AG10803 (cell line): ENCODE measurements around the gene ZBED1.
"Not testable (repeated sequence)": the region's sequence is repeated elsewhere in the genome, so short reads cannot be mapped to it uniquely, and the experiment has no call there.

ENCODE experiments used
- DNase-seq: peaks from one replicate; pipeline ENCODE4 v3.0.0; 2010; ENCODE audit warnings: low read depth
- H3K4me3 ChIP-seq: 2 replicates; pipeline ENCODE4 v1.5.1; 2011; ENCODE audit warnings: mild to moderate bottlenecking, low read length, control low read depth
- TF ChIP-seq, protein P1 (sequence below): conservative IDR thresholded peaks from 2 replicates; pipeline ENCODE4 v1.5.1; 2011; ENCODE audit warnings: mild to moderate bottlenecking, low read length, control low read depth, inconsistent platforms

The ZBED1 gene

DNA sequence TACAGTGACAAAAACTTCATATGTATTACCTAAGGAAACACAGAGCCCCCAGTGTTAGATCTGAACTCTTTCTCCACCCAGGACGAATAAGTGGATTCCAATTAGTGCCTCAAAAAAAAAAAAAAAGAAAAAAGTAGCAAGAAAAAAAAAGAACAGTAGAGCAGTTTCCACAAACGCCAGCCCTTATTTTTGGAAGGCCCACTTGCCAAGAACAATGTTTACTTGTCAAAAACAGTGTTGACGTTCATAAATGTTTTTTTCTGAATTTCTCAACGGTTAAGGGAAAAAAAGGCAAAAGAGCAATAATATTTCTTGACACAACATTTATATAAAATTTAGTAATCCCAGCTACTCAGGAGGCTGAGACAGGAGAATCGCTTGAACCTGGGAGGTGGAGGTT is 38.7 kb downstream of the ZBED1 start:
- TF ChIP-seq, protein P1, sequence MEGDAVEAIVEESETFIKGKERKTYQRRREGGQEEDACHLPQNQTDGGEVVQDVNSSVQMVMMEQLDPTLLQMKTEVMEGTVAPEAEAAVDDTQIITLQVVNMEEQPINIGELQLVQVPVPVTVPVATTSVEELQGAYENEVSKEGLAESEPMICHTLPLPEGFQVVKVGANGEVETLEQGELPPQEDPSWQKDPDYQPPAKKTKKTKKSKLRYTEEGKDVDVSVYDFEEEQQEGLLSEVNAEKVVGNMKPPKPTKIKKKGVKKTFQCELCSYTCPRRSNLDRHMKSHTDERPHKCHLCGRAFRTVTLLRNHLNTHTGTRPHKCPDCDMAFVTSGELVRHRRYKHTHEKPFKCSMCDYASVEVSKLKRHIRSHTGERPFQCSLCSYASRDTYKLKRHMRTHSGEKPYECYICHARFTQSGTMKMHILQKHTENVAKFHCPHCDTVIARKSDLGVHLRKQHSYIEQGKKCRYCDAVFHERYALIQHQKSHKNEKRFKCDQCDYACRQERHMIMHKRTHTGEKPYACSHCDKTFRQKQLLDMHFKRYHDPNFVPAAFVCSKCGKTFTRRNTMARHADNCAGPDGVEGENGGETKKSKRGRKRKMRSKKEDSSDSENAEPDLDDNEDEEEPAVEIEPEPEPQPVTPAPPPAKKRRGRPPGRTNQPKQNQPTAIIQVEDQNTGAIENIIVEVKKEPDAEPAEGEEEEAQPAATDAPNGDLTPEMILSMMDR = no peak
- no peak overlapping the region for H3K4me3 ChIP-seq
- DNase-seq = no peak

DNA sequence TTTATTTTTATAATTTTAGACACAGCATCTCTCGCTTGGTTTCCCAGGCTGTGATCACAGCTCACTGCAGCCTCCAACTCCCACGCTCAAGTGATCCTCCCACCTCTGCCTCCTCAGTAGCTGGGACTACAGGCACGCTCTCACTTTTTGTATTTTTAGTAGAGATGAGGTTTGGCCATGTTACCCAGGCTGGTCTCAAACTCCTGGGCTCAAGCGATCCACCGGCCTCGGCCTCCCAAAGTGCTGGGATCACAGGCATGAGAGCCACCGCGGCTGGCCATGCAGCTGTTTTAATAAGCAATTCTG is 39.1 kb downstream of the ZBED1 start:
- DNase-seq = no peak
- no peak overlapping the region for H3K4me3 ChIP-seq
- TF ChIP-seq, protein P1 = no peak

DNA sequence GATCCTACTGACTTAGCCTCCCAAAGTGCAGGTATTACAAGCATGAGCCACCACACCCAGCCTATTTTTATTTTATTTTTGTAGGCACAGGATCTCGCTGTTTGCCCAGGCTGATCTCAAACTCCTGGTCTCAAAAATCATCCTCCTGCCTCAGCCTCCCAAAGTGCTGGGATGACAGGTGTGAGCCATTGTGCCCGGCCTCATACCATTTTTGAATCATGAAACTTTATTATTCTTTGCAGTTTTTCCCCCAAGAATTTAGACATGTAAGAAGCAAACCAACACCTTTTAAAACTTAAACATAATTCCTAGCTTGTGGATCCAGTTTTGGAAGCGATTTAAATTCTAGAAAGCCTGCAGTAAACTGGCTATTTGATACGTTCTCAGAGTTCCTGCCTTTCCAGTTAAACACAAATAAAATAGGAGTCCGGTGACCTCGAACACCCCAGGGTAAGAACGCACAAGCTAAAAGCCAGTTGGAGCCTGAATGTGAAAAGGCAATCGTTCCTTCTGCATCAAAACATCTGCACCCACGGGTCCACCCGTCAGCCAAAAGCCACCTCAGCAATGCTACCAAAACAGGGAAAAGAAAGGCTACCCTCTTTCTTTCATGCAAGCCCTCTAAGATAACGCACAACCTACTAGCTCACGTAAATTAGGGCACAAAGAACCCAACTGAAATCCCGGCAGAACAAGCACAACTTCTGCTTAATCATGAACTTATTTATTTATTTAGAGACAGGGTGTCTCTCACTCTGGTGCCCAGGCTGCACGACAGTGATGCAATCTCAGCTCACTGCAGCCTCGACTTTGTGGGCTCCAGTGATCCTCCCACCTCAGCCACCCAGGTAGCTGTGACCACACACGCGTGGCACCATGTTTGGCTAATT is 39.7 kb downstream of the ZBED1 start:
- H3K4me3 ChIP-seq = not testable (repeated sequence)

GRCh38 chrX:2460048-2460447 is 40.7 kb downstream of the ZBED1 start:
- not testable (repeated sequence) for H3K4me3 ChIP-seq, DNase-seq

More for the DNA sequence above, 39.7 kb downstream of the ZBED1 start:
- not testable (repeated sequence) for DNase-seq

GRCh38 chrX:2458309-2458708 is 42.5 kb downstream of the ZBED1 start:
- TF ChIP-seq, protein P1 = no peak
- no peak overlapping the region for H3K4me3 ChIP-seq
- DNase-seq = no peak

- TF ChIP-seq, protein P1 = no peak
- no peak for DNase-seq
- H3K4me3 ChIP-seq = no peak overlapping the region
Observed at GRCh38 chrX:2457289-2458133, 43.3 kb downstream of the ZBED1 start.

- not testable (repeated sequence) for H3K4me3 ChIP-seq, DNase-seq
Observed at GRCh38 chrX:2456091-2456490, 44.7 kb downstream of the ZBED1 start.

DNA sequence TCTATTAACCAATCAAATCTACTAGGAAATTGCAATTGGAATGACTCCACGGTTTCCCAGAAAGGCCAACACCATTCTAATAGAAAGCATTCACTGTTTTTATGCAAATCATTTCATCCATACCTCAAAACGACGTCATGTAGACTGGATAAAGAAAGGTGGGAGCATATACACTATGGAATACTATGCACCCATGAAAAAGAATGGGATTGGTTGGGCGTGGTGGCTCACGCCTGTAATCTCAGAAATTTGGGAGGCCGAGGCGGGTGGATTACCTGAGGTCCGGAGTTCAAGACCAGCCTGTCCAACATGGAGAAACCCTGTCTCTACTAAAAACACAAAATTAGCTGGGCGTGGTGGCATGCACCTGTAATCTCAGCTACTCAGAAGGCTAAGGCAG is 46.2 kb downstream of the ZBED1 start:
- H3K4me3 ChIP-seq, DNase-seq: not testable (repeated sequence)

DNA sequence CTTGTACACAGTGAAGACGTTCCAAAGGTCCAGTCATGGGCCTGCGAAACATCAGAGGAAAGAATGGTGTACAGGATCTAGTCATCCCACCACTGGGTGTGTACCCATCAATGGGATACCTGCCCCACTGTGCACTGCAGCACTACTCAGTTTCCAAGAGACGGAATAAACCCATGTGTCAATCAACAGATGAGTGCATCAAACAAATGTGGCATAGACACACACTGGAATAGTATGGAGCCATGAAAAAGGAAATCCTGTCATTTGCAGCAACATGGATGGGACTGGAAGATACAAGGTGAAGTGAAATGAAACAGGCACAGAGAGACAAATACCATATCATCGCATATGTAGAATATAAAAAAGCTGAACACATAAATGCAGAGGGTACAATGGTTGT is 48.0 kb downstream of the ZBED1 start:
- no peak overlapping the region for H3K4me3 ChIP-seq
- DNase-seq = no peak
- TF ChIP-seq, protein P1 = no peak
